Large intestine (tissue), 3 donors: ENCODE measurements around the gene PRDM2. TPM values are rescaled to one million over a fixed set of nuclear protein-coding genes. Genes with fewer than 3 reads are reported as not detected.

Experiments
- DNase-seq, 2 donors: peaks; one replicate each; pipeline versions ENCODE4 v3.0.0 to v3.0.0-alpha.2; 2013
- H3K27ac ChIP-seq: one replicate; pipeline ENCODE4 v1.5.1; 2013; ENCODE audit warnings: low read length
- H3K27me3 ChIP-seq: 2 replicates; pipeline ENCODE4 v1.6.1; 2013; ENCODE audit warnings: low read length; ENCODE audit not compliant: control insufficient read depth, insufficient read depth
- H3K36me3 ChIP-seq: 2 replicates; pipeline ENCODE4 v1.6.1; 2013; ENCODE audit warnings: low read length; ENCODE audit not compliant: control insufficient read depth, insufficient read depth
- H3K4me1 ChIP-seq: one replicate; pipeline ENCODE4 v1.6.1; 2013; ENCODE audit warnings: low read length; ENCODE audit not compliant: control insufficient read depth, insufficient read depth
- H3K4me3 ChIP-seq: one replicate; pipeline ENCODE4 v1.5.1; 2013; ENCODE audit warnings: low read length
- H3K9me3 ChIP-seq: one replicate; pipeline ENCODE4 v1.6.1; 2013; ENCODE audit warnings: mild to moderate bottlenecking, low read depth, low read length, moderate library complexity; ENCODE audit not compliant: control insufficient read depth
- WGBS: methylation state at CpG from one replicate; pipeline ENCODE4 v1.1.5; 2013; ENCODE audit warnings: low lambda C conversion rate; ENCODE audit not compliant: insufficient coverage; 5-methylcytosine and 5-hydroxymethylcytosine counted together
- polyA plus RNA-seq: library from polyadenylated mRNA; unstranded; fragments of 120-200 nt; gene quantifications from one replicate; pipeline ENCODE4 v1.2.1, GENCODE V29; 2013

Gene PRDM2
- polyA plus RNA-seq, 1 donor, result 26.0 TPM

GRCh38 chr1:13869172-13869797 lies 169.3 kb downstream of the PRDM2 start:
- Histone ChIP-seq H3K27me3 (no peaks in the 10 kb centered on the region), H3K27ac (no peak overlapping the region), H3K9me3 (no peaks in the 10 kb centered on the region), H3K4me3 (no peak overlapping the region), H3K4me1 (peaks cover 7% of the 10 kb centered on the region), H3K36me3 (no peaks in the 10 kb centered on the region)
- WGBS, result 67% methylated on average over 5 of the region's 7 CpGs
- no peak for DNase-seq

DNA sequence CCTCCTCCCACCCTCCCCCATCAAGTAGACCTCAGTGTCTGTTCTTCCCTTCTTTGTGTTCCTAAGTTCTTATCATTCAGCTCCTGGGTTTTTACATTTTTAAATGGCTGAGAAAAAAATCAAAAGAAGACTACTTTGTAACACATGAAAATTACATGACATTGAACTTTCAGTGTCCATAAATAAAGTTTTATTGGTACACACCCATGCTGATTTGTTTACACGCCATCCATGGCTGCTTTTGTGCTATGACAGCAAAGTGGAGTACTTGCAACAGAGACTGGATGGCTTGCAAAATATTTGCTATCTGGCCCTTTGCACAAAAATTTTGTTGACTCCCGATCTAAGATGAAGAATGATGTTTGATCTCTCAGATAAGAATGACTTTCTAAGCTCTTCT lies 171.4 kb downstream of the PRDM2 start:
- H3K27me3 ChIP-seq, result no peaks in the 10 kb centered on the region
- 100% methylated on average over 1 of the region's 2 CpGs for WGBS
- H3K4me1 ChIP-seq, result peaks cover 7% of the 10 kb centered on the region

DNA sequence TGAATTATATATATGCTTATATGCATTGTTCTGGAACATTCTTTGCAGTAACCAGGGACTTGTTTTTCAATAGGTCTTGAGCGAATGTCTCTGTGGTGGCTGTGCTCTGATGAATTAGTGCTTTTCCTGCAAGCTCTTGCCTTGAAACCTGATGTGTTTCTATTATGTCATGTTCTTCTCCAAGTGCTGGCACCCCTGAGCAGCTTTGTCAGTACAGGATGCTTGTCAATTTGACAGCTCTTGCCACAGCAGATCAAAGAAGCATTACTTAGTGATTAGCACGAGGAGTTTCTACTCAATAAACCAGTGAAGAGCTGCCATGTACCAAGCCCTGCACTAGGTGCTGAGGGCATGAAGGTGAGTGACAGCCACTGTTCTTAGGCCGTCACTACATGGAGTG lies 171.9 kb downstream of the PRDM2 start:
- Histone ChIP-seq H3K4me1 (peaks cover 7% of the 10 kb centered on the region), H3K36me3 (no peaks in the 10 kb centered on the region), H3K27ac (no peak overlapping the region), H3K9me3 (no peaks in the 10 kb centered on the region), H3K27me3 (no peaks in the 10 kb centered on the region), H3K4me3 (no peak overlapping the region)
- no peak for DNase-seq
- no CpG with 5 or more reads among the region's 3 CpGs for WGBS

More for the DNA sequence above, 171.4 kb downstream of the PRDM2 start:
- Histone ChIP-seq H3K36me3 (no peaks in the 10 kb centered on the region), H3K9me3 (no peaks in the 10 kb centered on the region), H3K4me3 (no peak overlapping the region), H3K27ac (no peak overlapping the region)
- no peak for DNase-seq

- H3K36me3 ChIP-seq, result no peaks in the 10 kb centered on the region
- peaks cover 7% of the 10 kb centered on the region for H3K4me1 ChIP-seq
- H3K4me3 ChIP-seq, result no peak overlapping the region
- H3K27me3 ChIP-seq, result no peaks in the 10 kb centered on the region
- 50% methylated on average over 2 of the region's 6 CpGs for WGBS
- no peaks in the 10 kb centered on the region for H3K9me3 ChIP-seq
- no peak for DNase-seq
- no peak overlapping the region for H3K27ac ChIP-seq
Measured at GRCh38 chr1:13873032-13873431, 173.0 kb downstream of the PRDM2 start.

Other genes starting within 250 kb of the PRDM2 start
- 0.22 TPM for gene LRRC38, start 186.2 kb upstream of the PRDM2 start, polyA plus RNA-seq
- 11.9 TPM for gene PDPN, start 116.4 kb upstream of the PRDM2 start, polyA plus RNA-seq